Gastroesophageal sphincter (tissue), 3 donors: ENCODE measurements around the gene C3.

Source experiments
- CTCF ChIP-seq, 4 experiments: fragments of 200-600 bp in 2 of 4; fragments of 450-650 bp in 2 of 4; sonication (generic) in 1 of 4; IDR thresholded peaks; one replicate each; pipeline ENCODE4 v1.5.1; 2017 to 2019; ENCODE audit warnings: antibody characterized with exemption in 4 of 4, mild to moderate bottlenecking in 2 of 4, moderate library complexity in 2 of 4
- EP300 ChIP-seq: sonication (generic); formaldehyde crosslinking; IDR thresholded peaks from one replicate; pipeline ENCODE4 v1.6.1; 2017; ENCODE audit warnings: antibody characterized with exemption, mild to moderate bottlenecking
- POLR2A ChIP-seq, 2 donors: fragments of 450-650 bp; IDR thresholded peaks; one replicate each; pipeline ENCODE4 v1.6.1; 2017; ENCODE audit warnings: antibody characterized with exemption in 2 of 2, mild to moderate bottlenecking in 2 of 2, moderate library complexity in 1 of 2
- POLR2AphosphoS5 ChIP-seq: sonication (generic); formaldehyde crosslinking; IDR thresholded peaks from one replicate; pipeline ENCODE4 v1.6.1; 2017; ENCODE audit warnings: antibody characterized with exemption

GRCh38 chr19:6735181-6735911 lies 14.9 kb upstream of the C3 start:
- TF ChIP-seq POLR2AphosphoS5 (no peak), CTCF (IDR thresholded peaks at IDR 0.05) (no peak), POLR2A (IDR thresholded peaks at IDR 0.05) (no peak), EP300 (no peak)
